Kidney tubule cell (primary cell): Measurements from ENCODE around the gene LUM.
"Not testable (repeated sequence)": the region's sequence is repeated elsewhere in the genome, so short reads cannot be mapped to it uniquely, and the experiment has no call there.

Experiments used
- DNase-seq: peaks from one replicate; pipeline ENCODE4 v3.0.0-alpha.2; 2018; ENCODE audit warnings: low spot score

The LUM gene

DNA sequence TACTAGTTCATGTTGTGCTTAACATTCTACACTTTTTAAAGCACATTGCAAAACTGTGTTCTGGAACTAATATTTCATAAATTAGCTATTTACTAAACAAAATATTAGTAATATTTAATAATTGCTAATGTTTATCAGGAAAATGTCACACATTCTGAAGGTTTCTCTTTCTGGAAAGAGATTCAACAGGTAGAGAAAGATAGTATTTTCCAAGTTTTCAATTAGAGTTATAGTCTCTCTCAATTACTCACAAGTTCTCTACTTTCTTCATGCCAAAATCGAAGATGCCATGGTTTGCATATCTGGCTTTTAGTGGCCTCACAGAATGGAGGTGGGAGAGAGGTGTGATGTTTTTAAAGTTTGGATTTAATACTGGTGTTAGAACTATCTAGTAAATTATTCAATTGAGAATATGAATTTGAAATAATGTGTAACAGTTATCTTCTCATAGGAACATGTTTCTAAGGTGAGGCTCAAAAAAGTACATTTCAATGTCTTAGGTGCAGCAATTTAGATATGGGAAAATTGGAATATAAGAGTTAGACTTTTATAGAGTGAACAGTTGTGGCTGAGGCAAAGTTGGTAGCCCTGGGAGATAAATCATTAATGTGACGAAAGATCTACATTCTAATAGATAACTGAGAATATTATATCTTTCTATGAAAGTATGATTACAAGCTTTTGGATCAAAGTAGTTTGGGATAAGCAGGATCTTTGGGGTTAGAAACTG is 1.5 kb downstream of the LUM start:
- no peak for DNase-seq

DNA sequence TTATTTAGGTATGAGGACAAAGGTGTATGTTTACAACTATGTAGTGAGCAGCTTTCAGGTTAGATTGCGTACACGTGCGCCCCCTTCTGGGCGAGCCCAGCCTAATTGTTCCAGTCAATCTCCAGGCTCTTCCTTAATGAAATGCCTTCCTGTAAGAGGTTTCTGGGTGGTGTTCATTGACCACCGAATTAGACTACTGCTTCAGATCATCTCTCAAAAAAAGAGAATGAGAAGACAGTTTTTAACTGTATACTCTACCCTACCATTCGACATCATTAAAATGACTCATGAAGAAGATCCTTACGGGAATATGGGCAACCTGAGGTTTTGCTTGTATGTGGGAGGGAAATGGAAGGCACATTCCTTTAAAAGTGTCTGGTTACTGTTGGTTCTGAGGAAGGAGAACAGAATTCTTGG is 2.1 kb downstream of the LUM start:
- DNase-seq, result peak; percentile 61

DNA sequence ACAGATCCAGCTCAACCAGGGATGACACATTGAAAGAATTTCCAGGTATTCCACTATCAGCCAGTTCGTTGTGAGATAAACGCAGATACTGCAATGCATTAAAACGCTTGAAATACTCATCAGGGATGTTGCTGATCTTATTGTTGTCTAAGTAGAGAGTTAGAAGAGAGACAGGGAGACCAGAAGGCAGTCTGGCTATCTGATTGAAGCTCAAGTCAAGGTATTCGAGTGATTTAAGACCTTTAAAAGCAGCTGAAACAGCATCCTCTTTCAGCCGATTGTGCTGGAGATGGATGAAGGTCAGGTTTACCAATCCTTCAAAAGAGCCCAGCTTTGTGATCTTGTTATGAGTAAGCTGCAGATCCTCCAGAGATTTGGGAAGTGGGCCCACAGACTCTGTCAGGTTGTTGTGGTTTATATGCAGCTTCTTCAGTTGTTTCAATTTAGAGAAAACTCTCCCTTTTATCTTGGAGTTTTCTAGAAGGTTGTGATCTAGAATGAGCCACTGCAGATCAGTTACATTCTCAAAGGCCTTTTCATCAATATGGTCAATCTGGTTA is 3.0 kb downstream of the LUM start:
- no peak for DNase-seq

DNA sequence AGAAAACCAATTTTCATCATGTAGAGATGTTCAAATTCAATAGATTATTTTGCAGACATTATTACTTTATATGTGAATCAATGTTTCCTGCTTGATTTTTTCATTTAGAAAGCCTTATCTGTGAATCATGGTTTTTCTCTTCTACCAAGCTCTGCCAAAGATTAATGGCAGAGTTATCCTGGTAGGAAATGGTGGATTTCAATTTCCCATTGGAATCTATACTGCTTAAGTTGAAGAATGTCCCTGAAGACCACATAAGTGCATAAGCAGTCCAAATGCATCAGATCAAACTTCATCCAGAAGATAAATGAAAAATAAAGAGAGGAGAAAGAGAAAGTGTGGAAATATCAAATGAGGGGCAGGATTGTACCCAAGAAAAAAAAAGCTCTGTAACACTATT is 5.0 kb downstream of the LUM start:
- DNase-seq, result no peak

DNA sequence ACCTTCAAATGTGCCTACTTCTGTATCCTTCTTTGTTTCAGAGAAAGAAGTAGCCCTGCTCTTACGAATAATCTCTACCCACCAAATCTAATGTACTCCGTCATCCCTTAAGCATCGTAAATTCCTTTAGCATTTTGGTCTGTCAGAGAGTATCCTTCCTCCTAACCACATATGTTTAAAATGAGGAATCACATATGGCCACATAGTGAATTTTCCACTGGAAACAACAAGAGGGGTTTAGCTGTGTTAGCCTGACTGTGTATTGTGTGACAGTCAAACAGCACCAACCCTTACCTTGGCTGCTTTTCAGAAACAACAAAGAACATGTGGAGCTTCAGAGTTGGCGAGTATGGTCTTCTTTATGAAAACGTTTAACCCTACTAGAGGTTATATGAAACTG is 5.5 kb downstream of the LUM start:
- DNase-seq, result no peak

DNA sequence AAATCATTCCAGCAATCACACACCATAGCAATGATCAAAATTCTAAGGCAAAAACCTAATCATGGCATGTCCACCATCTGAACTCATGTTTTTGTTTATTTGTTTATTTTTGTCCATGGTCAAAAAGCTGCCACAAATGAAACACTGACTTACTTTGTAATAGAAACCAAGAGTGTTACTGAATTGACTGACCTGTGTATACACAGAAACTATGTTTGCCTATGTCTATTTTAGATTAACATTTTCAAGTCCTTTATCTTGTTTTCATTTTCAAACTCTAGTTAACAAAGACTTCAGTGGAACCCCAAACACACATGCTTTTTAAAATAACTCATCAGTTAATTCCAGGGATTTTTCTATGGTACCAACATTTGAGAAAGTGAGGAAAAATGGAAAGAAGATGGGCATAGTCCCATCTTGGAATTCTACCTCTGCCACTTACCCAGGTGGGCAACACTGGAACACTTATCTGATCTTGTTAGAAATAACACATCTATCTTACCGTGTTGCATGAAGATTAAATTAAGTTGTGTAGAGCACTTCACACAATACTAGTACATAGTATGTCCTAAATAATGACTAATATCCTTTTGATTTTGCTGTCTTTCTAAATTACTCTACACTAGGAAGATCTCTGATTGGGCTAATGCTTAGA is 6.4 kb downstream of the LUM start:
- DNase-seq, result no peak

DNA sequence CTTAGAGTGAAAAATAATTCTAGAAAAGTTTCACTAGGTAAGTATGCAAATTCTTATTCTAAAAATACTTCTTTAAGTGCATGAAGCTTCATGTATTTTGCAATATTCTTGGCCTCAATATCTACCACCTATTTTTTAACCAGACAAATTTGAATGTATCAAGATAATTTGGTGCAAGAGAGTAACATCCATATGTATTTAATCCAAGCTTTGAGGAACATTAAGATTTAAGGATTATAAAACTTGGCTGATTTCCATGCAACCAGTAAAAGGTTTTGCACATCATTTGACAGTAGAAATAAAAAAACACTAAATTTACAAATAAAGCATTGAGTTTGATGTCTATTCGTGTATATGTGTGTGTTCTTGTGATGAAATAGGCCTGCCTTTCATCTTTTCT is 7.7 kb downstream of the LUM start:
- DNase-seq, result no peak

DNA sequence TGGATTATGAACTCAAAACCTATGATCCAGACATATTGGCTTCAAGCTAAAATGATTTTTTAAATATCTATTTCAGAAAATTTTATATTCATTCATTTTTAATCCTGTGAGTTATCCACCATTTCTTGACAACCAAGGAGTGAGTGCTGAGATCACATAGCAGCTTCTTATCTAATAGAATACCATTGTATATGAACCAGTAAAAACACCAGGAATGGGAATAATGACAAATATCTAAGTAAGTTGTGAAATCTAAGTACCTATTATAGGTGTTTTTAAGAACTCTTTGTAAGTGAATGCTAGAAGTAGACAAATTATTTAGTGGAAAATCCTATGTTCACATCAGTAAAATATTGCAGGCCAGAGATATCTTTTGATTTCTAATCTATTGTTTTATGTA is 8.2 kb downstream of the LUM start:
- no peak for DNase-seq

DNA sequence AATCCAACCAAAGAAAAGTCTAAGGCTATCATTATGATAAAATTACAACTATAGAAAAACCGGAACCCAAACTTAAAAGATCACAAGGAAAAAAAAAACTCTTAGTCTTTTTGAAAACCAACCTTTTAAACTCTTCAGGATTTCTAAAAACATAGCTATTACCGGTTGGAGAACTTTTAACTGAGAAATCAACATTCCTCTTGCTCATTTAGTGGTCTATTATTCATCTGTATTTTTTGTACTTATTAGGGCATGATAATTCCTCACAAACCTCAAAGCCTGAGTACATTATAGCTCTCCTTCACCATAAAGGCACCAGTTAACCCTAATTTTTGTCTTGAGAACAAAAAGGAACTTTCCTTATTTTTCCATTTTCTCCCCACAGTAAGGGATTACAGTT is 10.4 kb downstream of the LUM start:
- DNase-seq, result peak; percentile 43

DNA sequence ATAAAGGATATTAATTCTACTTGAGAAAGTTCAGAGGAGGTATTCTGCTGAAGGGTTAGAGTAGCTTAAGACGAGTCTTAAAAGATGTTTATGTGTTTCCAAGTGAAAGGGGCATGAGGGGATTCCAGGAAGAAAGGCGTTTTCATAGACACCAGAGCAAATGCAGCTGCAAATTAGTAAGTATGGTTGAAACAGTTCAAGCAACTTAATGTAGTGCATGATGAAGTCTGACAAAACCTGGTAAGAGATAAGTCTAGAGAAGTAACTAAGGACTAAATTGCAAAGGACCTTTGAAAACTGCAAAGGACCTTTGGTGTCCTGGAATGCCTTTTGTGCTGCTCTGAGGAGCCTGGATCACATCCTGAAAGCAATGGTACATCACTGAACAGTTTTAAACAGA is 11.5 kb downstream of the LUM start:
- DNase-seq, result no peak

DNA sequence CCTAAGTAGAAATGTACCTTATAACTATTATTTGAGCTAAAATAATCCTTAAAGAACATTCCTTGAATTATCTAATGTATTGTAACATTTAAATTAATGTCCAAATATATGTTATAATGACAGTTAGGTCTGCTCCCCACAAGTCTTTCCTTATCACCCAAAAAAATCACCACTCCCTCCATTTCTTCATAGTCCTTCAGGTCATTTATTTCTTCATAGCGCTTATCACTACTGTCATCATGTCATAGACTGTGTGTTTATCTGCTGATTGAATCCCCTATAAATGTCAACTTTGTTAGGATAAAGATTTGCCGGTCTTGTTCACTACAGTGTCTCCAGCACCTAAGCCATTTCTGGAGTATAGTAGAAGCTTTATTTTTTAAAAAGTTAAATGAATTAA is 12.0 kb downstream of the LUM start:
- no peak for DNase-seq

DNA sequence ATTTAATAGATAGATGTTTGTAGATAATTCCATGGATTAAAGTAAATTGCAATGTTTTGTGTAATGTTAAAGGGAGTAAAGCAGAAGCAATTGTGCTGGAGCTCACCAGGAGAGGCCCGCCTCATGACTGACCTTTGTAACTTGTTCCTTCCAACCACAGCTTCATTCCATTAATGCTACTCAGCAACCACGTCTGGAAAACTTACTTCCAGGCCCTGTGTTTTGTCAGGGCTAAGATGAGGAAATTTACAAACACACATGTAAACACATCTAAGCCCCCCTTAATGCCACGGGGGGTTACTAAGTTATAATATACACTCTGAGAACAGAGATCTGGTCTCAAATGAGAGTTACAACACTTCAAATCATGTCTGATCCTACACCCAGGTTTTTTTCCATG is 12.4 kb downstream of the LUM start:
- DNase-seq, result peak; percentile 83

DNA sequence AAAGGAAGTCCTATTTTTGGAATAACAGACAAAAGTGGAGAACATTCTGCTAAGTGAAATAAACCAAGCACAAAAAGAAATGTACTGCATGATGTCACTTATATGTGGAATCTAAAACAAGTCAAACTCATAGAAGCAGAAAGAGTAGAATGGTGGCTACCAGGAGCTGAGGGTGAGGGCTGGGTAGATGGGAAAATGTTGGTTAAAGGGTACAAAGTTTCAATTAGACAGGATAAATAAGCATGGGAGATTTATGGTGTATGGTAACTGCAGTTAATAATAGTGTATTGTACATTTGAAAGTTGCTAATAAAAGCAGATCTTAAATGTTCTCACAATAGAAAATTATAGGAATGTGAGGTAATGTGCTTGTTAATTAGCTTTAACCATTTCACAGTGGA is 12.8 kb downstream of the LUM start:
- peak; percentile 28 for DNase-seq

DNA sequence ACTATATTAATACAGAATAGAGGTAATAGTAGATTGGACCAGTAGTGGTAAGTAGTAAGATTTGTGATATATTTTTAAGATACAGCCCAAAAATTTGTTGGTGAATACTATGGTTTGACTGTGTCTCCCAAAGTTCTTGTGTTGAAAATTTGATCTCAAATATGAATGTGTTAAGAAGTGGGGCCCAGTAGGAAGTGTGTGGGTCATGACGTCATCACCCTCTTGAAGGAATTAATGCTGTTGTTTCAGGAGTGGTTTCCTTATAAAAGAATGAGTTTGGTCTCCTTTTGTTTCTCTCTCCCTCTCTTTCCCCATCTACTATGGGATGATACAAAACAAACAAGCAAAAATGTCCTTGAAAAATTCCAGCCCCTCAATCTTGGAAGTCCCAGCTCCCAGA is 16.3 kb downstream of the LUM start:
- peak; percentile 9 for DNase-seq

DNA sequence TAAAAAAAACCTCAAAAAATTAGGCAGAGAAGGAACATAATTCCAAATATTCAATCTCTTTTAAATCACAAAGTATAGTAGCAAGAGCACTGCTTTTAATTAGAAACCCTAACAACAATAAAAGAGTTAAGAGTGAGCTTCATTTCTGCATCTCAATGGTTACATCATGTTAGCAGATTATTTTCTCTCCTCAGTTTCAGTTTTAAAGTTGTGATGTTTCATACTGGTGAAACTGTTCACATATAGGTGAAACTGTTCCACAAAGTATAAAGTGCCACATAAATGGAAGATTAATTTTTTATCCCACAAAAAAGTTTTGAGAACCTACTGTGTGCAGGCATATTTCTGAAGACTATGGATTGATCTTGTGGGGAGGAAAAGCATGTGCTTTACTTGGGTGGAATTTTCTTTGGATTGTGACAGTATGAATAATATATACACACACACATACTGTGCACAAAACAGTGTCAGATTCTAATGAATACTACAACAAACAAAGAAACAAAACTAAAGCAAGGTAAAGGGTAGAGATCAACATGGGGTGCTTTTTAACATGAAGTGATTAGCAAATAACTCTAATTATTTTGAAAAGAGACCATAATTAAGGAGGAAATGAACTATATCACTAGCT is 17.1 kb downstream of the LUM start:
- peak; percentile 3 for DNase-seq

DNA sequence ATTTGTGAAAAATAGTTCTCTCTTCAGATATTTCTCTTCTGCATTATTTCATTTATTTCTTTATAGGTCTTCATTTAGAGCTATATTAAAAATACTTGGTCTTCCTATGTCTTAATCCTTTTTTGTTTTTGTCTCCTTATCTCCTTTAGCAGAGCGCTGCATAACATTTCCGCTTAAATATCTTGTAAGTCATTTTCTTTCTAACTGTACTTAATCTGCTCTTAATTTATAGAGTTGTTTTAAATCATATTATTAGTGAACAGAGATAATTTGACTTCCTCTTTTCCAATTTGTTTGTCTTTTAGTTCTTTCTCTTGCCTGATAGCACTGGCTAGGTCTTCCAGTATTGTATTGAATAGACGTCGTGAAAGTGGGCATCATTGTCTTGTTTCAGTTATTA is 18.0 kb downstream of the LUM start:
- no peak for DNase-seq

DNA sequence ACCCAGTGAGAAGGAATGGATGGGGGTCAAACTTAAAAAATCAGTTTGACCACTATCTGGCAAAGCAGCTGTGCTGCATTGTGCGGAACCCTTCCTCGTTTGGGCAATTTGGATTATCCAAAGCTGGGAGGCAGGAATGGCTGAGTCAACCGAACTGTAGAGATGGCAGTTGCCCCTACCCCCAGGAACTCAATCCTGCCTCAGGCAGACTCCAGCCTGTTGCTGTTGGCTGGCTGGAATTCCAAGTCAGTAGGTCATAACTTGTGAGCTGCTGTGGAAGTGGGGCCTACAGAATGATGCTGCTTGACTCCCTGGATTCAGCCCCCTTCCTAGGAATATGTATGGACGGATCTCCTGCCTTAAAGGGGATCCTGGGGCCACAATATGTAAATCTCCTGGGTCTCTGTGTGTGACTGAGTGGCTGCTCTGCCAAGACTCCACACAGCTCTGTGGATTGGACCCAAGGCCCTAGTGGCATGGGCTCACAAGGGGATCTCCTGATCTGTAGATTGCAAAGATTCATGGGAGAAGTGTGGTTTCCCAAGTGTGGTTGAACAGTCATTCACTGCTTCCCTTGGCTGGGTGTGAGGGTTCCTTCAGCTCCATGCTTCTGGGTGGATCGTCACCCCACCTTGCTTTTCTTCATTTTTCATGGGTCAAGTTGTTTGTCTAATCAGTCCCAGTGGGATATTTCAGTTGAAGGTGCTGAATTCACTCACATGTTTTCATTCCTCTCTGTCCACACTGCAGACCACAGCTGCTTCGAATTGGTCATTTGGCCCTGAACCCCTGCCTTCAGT is 19.2 kb downstream of the LUM start:
- no peak for DNase-seq

DNA sequence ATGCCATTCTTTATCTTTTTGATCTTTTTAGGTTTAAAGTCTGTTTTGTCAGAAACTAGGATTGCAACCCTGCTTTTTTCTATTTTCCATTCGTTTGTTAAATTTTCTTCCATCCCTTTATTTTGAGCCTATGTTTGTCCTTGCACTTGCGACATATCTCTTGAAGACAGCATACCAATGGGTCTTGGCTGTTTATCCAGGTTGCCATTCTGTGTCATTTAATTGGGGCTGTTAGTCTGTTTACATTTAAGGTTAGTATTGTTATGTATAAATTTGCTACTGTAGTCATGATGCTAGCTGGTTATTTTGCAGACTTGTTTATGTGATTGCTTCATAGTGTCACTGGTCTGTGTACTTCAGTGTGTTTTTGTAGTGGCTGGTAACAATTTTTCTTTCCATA is 21.3 kb downstream of the LUM start:
- not testable (repeated sequence) for DNase-seq

DNA sequence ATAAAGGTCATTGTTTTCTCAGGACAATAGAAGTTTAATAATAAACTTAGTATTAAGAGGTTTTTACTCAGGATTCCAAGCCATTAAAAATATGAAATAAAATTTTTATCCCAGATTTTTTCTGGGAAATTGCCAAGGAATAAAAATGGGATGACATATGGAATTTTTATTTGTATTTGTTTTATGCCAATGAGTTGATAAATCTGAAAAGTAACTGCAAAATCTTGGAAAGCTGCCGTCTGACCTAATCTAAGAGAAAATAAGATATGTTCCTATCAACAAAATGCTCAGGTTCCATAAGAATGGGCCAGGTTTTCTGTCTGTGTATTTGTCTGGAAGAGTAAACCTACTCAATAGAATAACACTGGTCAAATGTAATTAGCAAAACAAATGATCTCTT is 31.3 kb downstream of the LUM start:
- no peak for DNase-seq

DNA sequence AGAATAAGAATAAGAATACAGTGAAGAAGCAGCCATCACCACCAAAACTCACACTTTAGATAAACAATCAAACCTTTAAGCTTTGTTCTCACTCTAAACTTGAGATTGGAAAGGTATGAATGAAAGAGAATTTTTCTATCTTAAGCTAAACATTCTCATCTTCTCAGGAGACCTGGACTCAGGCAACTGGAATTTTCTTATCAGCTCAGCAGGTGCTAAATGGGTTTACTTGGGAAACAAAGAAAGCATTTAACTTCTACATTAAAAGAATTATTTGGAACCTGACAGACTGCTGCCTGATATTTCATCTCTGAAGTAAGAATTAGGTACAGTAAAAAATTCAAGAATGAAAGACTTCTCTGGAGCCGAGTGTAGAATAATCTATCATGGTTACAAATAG is 32.8 kb downstream of the LUM start:
- no peak for DNase-seq

DNA sequence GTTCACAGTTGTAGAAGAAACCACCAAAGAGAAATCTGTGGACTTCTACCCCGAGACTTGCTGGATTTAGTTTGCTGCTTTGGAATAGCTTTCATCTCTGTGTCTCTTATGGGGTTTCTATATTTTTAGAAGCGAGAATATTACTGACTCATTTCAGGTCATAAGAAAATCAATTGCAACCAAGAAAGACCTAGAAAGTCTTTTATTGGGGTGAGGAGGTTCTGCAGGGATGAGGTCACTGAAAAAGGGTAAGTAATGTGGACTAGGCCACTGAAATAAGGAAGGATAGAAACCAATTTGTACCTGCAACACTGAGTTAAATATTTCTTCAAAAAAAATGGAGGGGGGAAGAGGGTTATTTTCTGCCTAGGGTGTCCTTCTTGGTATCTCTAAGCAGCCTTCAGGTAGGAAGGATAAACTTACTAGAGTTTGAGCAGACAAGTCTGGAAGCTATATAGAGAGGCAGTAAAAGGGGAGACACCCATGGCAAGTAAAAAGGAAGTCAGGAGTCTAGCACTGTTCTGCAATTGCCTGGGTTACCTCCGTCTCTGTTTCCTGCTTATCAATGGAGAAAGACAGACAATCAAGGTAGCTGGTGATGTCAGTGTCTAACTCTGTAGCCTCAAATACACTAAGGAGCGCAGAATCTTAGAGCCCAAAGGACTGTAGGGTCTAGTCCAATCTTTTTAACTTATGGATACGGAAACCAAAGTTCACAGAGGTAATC is 33.9 kb downstream of the LUM start:
- DNase-seq, result no peak

DNA sequence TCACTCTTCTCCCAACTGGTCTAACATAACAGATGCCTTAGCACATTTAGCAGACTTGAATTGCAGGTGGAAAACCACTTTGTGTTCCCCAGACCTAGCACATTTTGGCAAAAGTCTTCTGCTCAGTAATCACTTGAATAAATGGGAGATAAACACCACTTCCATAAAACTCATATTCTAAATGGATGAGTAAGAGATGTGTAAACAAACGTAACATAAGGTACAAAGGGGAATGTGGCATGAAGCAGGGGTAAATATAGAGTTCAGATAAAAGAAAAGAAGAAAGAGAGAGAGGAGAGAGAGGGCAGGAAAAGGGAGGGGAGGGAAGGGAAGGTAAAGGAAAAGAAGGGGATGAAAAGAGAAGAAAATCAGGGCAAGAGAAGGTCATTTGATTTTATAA is 36.4 kb downstream of the LUM start:
- no peak for DNase-seq
